Kidney (tissue), 14 donors: ENCODE data around the gene IRAK2. TPM values are rescaled to one million over a fixed set of nuclear protein-coding genes. Genes with fewer than 3 reads are reported as not detected.
A peak's percentile ranks its signal among the peaks of the same experiment; 100 is the strongest.
"Not testable (repeated sequence)": the region's sequence is repeated elsewhere in the genome, so short reads cannot be mapped to it uniquely, and the experiment has no call there.

Experiments used
- DNase-seq, 5 donors: peaks; one replicate each; pipeline ENCODE4 v3.0.0-alpha.2; 2013 to 2020
- FAIRE-seq: peaks from 2 replicates; lab custom pipeline; 2012; peaks lifted over from hg19 to GRCh38; lab: Jason Lieb, UNC
- H3K27ac ChIP-seq, 2 donors: one replicate each; pipeline ENCODE4 v1.7.0; 2013; ENCODE audit warnings: low read depth in 2 of 2, low read length in 2 of 2, inconsistent platforms in 1 of 2
- H3K27me3 ChIP-seq: one replicate; pipeline ENCODE4 v1.7.1; 2013; ENCODE audit warnings: low read length, inconsistent platforms; ENCODE audit not compliant: control insufficient read depth, insufficient read depth
- H3K36me3 ChIP-seq, 3 donors: one replicate each; pipeline versions ENCODE4 v1.7.0 to v1.7.1; 2013; ENCODE audit warnings: low read length in 3 of 3, control low read depth in 1 of 3, inconsistent platforms in 1 of 3; ENCODE audit not compliant: insufficient read depth in 3 of 3, control insufficient read depth in 2 of 3
- H3K4me1 ChIP-seq, 3 donors: one replicate each; pipeline versions ENCODE4 v1.7.0 to v1.7.1; 2013; ENCODE audit warnings: low read length in 3 of 3, inconsistent platforms in 1 of 3, low read depth in 1 of 3; ENCODE audit not compliant: control insufficient read depth in 2 of 3, insufficient read depth in 2 of 3
- H3K4me3 ChIP-seq, 3 donors: one replicate each; pipeline versions ENCODE4 v1.7.0 to v1.8.1; 2013; ENCODE audit warnings: low read length in 3 of 3, control low read depth in 1 of 3, inconsistent platforms in 1 of 3
- H3K9ac ChIP-seq, 3 donors: one replicate each; pipeline versions ENCODE4 v1.7.0 to v1.7.1; 2013; ENCODE audit warnings: low read length in 3 of 3, control low read depth in 1 of 3, inconsistent platforms in 1 of 3
- H3K9me3 ChIP-seq, 3 donors: one replicate each; pipeline versions ENCODE4 v1.7.0 to v1.7.1; 2013; ENCODE audit warnings: low read length in 3 of 3, control low read depth in 1 of 3, inconsistent platforms in 1 of 3; ENCODE audit not compliant: control insufficient read depth in 2 of 3, insufficient read depth in 1 of 3
- intact Hi-C: fragments of 100-400 bp; cut with DNase I; formaldehyde crosslinking; loops from one replicate; pipeline ENCODE4 v1.11.1; 2022
- polyA plus RNA-seq: library from polyadenylated mRNA; stranded (reverse); fragments of 350-450 nt; fragmentation: Illumina TruSeq; extraction: RNeasy Lipid Tissue Mini Kit (QIAGEN cat#74804); gene quantifications from one replicate; pipeline ENCODE4 v1.2.3, GENCODE V29; 2014; ENCODE audit warnings: low read depth, low replicate concordance; ENCODE audit not compliant: insufficient read depth
- total RNA-seq: library from RNA; stranded (reverse); fragmentation: NEBNext Ultra II Directional; extraction: Animal tissue kit (Norgen Biotek cat#: 25700); gene quantifications from one replicate; pipeline ENCODE4 v1.2.1, GENCODE V29; 2021
- TF ChIP-seq, protein P1 (sequence below): IDR thresholded peaks from 3 replicates; pipeline ENCODE4 v1.5.1; 2012; ENCODE audit warnings: mild to moderate bottlenecking, moderate library complexity, borderline replicate concordance; ENCODE audit not compliant: insufficient read depth; ENCODE audit errors: extremely low read depth
- donor health status: control.
- donor health status: control.
- donor health status: control.
- donor health status: control.
- donor health status: control.
- donor health status: DM: yes; HTN: yes; CAD: no.
- donor health status: Normal renal cell carcinoma (clear cell type).

IRAK2 gene
- total and polyA plus RNA-seq, 2 donors from 2014 or later, result 1.2 to 8.9 TPM

DNA sequence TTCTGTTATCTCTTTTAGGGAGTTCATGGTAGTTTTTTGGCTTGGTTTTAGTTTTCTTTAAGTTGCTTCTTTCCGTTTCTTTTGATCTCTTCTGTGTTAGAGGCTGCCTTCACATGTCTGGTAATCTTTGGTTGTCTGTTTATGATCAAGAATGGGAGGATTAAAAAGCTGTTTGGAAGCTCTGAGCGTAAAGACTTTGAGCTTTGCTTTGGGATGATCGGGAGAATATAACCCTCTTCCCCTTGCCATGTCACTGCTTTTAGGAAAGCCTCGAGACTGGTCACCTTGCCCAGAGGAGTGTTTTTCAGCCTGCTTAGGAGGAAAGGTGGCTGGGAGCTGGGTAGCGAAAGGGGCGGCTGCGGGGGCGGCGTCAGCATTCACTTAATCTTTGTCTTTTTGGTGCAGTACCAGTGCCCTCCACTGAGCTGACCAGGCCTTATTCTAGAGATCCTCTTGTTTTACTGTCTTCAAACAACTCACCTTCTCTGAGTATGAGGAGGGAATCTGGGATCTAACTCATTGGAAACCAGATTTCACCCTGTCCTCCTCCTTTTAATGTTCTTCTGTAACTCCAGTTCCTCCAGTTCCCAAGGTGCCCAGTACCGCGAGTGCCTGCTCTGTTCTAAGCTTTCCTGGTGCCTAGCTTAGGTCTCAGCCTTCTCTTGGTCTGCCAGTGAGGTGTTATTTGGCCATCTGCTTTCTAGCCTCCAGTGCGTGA, 99.1 kb downstream of the IRAK2 start:
- TF ChIP-seq, protein P1, sequence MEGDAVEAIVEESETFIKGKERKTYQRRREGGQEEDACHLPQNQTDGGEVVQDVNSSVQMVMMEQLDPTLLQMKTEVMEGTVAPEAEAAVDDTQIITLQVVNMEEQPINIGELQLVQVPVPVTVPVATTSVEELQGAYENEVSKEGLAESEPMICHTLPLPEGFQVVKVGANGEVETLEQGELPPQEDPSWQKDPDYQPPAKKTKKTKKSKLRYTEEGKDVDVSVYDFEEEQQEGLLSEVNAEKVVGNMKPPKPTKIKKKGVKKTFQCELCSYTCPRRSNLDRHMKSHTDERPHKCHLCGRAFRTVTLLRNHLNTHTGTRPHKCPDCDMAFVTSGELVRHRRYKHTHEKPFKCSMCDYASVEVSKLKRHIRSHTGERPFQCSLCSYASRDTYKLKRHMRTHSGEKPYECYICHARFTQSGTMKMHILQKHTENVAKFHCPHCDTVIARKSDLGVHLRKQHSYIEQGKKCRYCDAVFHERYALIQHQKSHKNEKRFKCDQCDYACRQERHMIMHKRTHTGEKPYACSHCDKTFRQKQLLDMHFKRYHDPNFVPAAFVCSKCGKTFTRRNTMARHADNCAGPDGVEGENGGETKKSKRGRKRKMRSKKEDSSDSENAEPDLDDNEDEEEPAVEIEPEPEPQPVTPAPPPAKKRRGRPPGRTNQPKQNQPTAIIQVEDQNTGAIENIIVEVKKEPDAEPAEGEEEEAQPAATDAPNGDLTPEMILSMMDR, result peak; percentile 32
- peak overlapping the region in 1 of 3 donors; percentile 44 for H3K9ac ChIP-seq
- intact Hi-C loops, result no loop called here
- H3K9me3 ChIP-seq, result no peaks in the 10 kb centered on the region
- peak in 4 of 5 donors; percentile 48 to 74 (median 62) for DNase-seq
- peaks cover 0 to 14% (median 11%) of the 10 kb centered on the region in 3 donors for H3K36me3 ChIP-seq
- FAIRE-seq, result no peak
- no peaks in the 10 kb centered on the region for H3K27me3 ChIP-seq
- H3K4me1 ChIP-seq, result peaks cover 0 to 15% (median 7%) of the 10 kb centered on the region in 3 donors
- no peak overlapping the region for H3K4me3 ChIP-seq
- H3K27ac ChIP-seq, result peak overlapping the region in 1 of 2 donors; percentile 27

DNA sequence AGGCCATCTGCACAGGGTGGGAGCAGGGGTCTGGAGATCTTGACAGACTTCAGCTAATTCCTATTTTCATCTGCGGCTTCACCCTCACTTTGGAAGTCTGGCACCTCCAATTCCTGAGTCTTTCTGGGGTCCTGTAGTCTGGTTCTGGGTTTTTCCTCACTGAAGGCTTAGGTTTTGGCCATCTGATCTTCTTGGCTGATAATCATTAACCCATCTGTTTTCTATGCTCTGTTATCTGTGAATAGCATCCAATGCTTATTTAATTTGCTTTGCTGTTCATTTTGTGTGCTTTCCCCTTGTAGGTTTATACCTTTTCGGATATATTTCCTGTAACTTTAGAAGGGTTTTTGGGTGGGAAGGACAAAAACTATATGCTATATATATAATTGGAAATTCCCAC, 101.1 kb downstream of the IRAK2 start:
- Histone ChIP-seq H3K27me3 (no peaks in the 10 kb centered on the region), H3K9ac (no peak overlapping the region), H3K9me3 (no peaks in the 10 kb centered on the region), H3K4me1 (peaks cover 0 to 15% (median 7%) of the 10 kb centered on the region in 3 donors), H3K36me3 (peaks cover 0 to 20% (median 14%) of the 10 kb centered on the region in 3 donors), H3K4me3 (no peak overlapping the region), H3K27ac (no peak overlapping the region)
- FAIRE-seq (no peak), DNase-seq (no peak)
- TF ChIP-seq, protein P1, result no peak
- intact Hi-C loops, result no loop called here

DNA sequence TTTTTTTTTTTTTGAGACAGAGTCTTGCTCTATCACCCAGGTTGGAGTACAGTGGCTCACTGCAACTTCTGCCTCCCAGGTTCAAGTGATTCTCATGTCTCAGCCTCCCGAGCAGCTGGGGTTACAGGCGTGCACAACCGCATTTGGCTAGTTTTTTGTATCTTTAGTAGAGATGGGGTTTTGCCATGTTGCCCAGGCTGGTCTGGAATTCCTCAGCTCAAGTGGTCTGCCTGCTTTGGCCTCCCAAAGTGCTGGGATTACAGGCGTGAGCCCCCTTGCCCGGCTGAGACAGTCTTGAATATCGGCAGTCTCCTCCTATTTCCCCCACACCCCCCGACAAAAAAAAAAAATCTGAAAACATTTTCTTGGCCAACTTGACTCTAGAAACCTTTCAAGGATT, 102.2 kb downstream of the IRAK2 start:
- H3K9me3 ChIP-seq, H3K27me3 ChIP-seq, DNase-seq, FAIRE-seq, H3K27ac ChIP-seq, H3K4me3 ChIP-seq, intact Hi-C loops, H3K9ac ChIP-seq: not testable (repeated sequence)
- peaks cover 0 to 24% (median 12%) of the 10 kb centered on the region in 3 donors for H3K36me3 ChIP-seq
- H3K4me1 ChIP-seq, result peaks cover 0 to 15% (median 7%) of the 10 kb centered on the region in 3 donors

- Histone ChIP-seq H3K4me3 (no peak overlapping the region), H3K27ac (no peak overlapping the region), H3K27me3 (no peaks in the 10 kb centered on the region), H3K9ac (no peak overlapping the region), H3K9me3 (no peaks in the 10 kb centered on the region), H3K4me1 (peaks cover 0 to 16% (median 8%) of the 10 kb centered on the region in 3 donors), H3K36me3 (peaks cover 0 to 22% (median 10%) of the 10 kb centered on the region in 3 donors)
- DNase-seq, result no peak
- TF ChIP-seq, protein P1, result no peak
- no peak for FAIRE-seq
- intact Hi-C loops, result no loop called here
Observed at GRCh38 chr3:10268116-10268515, 103.4 kb downstream of the IRAK2 start.
